ENCODE measurements around the gene PPP1R12A.

Gene PPP1R12A

DNA sequence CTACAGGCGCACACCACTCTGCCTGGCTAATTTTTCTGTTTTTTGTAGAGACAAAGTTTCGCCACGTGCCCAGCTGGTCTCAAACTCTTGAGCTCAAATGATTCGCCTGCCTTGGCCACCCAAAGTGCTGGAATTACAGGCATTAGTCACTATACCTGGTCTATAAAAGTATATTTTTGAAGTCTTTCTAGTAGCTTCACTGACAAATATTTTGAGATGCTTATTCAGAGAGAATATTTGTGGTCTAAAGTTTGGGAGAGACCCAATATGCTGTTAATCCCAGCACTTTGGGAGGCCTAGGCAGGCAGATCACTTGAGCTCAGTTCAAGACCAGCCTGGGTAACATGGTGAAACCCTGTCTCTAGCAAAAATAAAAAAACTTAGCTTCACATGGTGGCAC is 22.0 kb upstream of the PPP1R12A start (continued):
- TF ChIP-seq, protein P1, sequence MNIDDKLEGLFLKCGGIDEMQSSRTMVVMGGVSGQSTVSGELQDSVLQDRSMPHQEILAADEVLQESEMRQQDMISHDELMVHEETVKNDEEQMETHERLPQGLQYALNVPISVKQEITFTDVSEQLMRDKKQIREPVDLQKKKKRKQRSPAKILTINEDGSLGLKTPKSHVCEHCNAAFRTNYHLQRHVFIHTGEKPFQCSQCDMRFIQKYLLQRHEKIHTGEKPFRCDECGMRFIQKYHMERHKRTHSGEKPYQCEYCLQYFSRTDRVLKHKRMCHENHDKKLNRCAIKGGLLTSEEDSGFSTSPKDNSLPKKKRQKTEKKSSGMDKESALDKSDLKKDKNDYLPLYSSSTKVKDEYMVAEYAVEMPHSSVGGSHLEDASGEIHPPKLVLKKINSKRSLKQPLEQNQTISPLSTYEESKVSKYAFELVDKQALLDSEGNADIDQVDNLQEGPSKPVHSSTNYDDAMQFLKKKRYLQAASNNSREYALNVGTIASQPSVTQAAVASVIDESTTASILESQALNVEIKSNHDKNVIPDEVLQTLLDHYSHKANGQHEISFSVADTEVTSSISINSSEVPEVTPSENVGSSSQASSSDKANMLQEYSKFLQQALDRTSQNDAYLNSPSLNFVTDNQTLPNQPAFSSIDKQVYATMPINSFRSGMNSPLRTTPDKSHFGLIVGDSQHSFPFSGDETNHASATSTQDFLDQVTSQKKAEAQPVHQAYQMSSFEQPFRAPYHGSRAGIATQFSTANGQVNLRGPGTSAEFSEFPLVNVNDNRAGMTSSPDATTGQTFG (tag by site-specific recombination; IDR thresholded peaks at IDR 0.05; ENCODE audit: borderline replicate concordance): no peak
- TF ChIP-seq ZNF610 (tag by site-specific recombination; IDR thresholded peaks at IDR 0.05; ENCODE audit: borderline replicate concordance): no peak
- TF ChIP-seq GFI1B (tag by site-specific recombination; IDR thresholded peaks at IDR 0.05): no peak
- no peak for TF ChIP-seq ZNF629 (tag by site-specific recombination; IDR thresholded peaks at IDR 0.05)
- no peak for TF ChIP-seq ZNF132 (tag by site-specific recombination; IDR thresholded peaks at IDR 0.05; ENCODE audit: borderline replicate concordance)
- TF ChIP-seq ZNF560 (tag by site-specific recombination; IDR thresholded peaks at IDR 0.05; ENCODE audit: borderline replicate concordance): no peak
- TF ChIP-seq, protein P2, sequence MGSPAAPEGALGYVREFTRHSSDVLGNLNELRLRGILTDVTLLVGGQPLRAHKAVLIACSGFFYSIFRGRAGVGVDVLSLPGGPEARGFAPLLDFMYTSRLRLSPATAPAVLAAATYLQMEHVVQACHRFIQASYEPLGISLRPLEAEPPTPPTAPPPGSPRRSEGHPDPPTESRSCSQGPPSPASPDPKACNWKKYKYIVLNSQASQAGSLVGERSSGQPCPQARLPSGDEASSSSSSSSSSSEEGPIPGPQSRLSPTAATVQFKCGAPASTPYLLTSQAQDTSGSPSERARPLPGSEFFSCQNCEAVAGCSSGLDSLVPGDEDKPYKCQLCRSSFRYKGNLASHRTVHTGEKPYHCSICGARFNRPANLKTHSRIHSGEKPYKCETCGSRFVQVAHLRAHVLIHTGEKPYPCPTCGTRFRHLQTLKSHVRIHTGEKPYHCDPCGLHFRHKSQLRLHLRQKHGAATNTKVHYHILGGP (tag by site-specific recombination; IDR thresholded peaks at IDR 0.05): no peak
- no peak for TF ChIP-seq YY2 (tag by site-specific recombination; IDR thresholded peaks at IDR 0.05)
- TF ChIP-seq PRDM1 (tag by site-specific recombination; IDR thresholded peaks at IDR 0.05): no peak
- TF ChIP-seq ZNF596 (tag by site-specific recombination; IDR thresholded peaks at IDR 0.05): no peak

DNA sequence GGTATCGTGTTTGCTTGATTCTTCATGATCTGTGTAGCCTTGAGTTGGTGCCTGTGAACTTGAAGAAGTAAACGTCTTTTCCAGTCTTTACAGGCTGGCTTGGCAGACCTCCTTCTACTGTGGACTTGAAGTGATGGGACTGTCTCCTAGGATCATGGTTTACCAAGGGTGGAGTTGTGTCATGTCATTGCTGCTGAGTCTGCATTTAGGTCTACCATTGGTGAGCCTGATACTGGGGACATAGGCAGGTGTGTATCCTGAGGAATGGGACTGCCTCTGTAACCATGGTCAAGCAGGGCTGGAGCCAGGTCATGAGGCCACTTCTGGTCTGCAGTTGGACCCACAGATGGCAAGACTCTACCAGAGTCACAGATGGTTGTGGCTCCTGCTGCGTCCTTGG is 20.7 kb upstream of the PPP1R12A start:
- no peaks in the 10 kb centered on the region for H3K36me3 ChIP-seq (ENCODE audit: control insufficient read depth in 2 of 2, insufficient read depth in 1 of 2, low read length in 2 of 2)
- H3K4me1 ChIP-seq (ENCODE audit: control insufficient read depth, insufficient read depth, low read length): no peaks in the 10 kb centered on the region
- POLR2A ChIA-PET: no interaction called here
- H3K9me3 ChIP-seq (ENCODE audit: control insufficient read depth, insufficient read depth, low read depth, low read length): no peaks in the 10 kb centered on the region; the same call in 1 of the 2 replicates
- no peak overlapping the region for H3K27ac ChIP-seq (ENCODE audit: extremely low read depth, low read depth, low read length)
- CTCF ChIA-PET: interaction anchor here (0.8 kb wide), 1 partner anchor 68 kb away, joined by 3 read pairs; no protein-coding TSS in a partner anchor
- H3K4me3 ChIP-seq (ENCODE audit: low read depth, low read length): no peak overlapping the region
- TF ChIP-seq ZNF155 (tag by site-specific recombination; IDR thresholded peaks at IDR 0.05): no peak
- TF ChIP-seq, protein P3, sequence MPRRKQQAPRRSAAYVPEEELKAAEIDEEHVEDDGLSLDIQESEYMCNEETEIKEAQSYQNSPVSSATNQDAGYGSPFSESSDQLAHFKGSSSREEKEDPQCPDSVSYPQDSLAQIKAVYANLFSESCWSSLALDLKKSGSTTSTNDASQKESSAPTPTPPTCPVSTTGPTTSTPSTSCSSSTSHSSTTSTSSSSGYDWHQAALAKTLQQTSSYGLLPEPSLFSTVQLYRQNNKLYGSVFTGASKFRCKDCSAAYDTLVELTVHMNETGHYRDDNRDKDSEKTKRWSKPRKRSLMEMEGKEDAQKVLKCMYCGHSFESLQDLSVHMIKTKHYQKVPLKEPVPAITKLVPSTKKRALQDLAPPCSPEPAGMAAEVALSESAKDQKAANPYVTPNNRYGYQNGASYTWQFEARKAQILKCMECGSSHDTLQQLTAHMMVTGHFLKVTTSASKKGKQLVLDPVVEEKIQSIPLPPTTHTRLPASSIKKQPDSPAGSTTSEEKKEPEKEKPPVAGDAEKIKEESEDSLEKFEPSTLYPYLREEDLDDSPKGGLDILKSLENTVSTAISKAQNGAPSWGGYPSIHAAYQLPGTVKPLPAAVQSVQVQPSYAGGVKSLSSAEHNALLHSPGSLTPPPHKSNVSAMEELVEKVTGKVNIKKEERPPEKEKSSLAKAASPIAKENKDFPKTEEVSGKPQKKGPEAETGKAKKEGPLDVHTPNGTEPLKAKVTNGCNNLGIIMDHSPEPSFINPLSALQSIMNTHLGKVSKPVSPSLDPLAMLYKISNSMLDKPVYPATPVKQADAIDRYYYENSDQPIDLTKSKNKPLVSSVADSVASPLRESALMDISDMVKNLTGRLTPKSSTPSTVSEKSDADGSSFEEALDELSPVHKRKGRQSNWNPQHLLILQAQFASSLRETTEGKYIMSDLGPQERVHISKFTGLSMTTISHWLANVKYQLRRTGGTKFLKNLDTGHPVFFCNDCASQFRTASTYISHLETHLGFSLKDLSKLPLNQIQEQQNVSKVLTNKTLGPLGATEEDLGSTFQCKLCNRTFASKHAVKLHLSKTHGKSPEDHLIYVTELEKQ (tag by site-specific recombination; IDR thresholded peaks at IDR 0.05; ENCODE audit: borderline replicate concordance): no peak
- TF ChIP-seq, protein P4, sequence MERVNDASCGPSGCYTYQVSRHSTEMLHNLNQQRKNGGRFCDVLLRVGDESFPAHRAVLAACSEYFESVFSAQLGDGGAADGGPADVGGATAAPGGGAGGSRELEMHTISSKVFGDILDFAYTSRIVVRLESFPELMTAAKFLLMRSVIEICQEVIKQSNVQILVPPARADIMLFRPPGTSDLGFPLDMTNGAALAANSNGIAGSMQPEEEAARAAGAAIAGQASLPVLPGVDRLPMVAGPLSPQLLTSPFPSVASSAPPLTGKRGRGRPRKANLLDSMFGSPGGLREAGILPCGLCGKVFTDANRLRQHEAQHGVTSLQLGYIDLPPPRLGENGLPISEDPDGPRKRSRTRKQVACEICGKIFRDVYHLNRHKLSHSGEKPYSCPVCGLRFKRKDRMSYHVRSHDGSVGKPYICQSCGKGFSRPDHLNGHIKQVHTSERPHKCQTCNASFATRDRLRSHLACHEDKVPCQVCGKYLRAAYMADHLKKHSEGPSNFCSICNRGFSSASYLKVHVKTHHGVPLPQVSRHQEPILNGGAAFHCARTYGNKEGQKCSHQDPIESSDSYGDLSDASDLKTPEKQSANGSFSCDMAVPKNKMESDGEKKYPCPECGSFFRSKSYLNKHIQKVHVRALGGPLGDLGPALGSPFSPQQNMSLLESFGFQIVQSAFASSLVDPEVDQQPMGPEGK (tag by site-specific recombination; IDR thresholded peaks at IDR 0.05): no peak
- no peak for TF ChIP-seq ZNF16 (tag by site-specific recombination; IDR thresholded peaks at IDR 0.05; ENCODE audit: low read depth)
